Measurements from ENCODE around the gene KRT71.

- TF ChIP-seq, protein P1, sequence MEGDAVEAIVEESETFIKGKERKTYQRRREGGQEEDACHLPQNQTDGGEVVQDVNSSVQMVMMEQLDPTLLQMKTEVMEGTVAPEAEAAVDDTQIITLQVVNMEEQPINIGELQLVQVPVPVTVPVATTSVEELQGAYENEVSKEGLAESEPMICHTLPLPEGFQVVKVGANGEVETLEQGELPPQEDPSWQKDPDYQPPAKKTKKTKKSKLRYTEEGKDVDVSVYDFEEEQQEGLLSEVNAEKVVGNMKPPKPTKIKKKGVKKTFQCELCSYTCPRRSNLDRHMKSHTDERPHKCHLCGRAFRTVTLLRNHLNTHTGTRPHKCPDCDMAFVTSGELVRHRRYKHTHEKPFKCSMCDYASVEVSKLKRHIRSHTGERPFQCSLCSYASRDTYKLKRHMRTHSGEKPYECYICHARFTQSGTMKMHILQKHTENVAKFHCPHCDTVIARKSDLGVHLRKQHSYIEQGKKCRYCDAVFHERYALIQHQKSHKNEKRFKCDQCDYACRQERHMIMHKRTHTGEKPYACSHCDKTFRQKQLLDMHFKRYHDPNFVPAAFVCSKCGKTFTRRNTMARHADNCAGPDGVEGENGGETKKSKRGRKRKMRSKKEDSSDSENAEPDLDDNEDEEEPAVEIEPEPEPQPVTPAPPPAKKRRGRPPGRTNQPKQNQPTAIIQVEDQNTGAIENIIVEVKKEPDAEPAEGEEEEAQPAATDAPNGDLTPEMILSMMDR (IDR thresholded peaks at IDR 0.05): no peak
- TF ChIP-seq POLR2A (IDR thresholded peaks at IDR 0.05): no peak
These were observed 6.0 kb upstream of the KRT71 start for GRCh38 chr12:52558781-52559445.
